Kidney (tissue), 14 donors: ENCODE results near the gene NCKAP5. TPM values are rescaled to one million over a fixed set of nuclear protein-coding genes. Genes with fewer than 3 reads are reported as not detected.
A peak's percentile ranks its signal among the peaks of the same experiment; 100 is the strongest.

Experiments used
- DNase-seq, 5 donors: peaks; one replicate each; pipeline ENCODE4 v3.0.0-alpha.2; 2013 to 2020
- FAIRE-seq: peaks from 2 replicates; lab custom pipeline; 2012; peaks lifted over from hg19 to GRCh38; lab: Jason Lieb, UNC
- H3K27ac ChIP-seq, 2 donors: one replicate each; pipeline ENCODE4 v1.7.0; 2013; ENCODE audit warnings: low read depth in 2 of 2, low read length in 2 of 2, inconsistent platforms in 1 of 2
- H3K27me3 ChIP-seq: one replicate; pipeline ENCODE4 v1.7.1; 2013; ENCODE audit warnings: low read length, inconsistent platforms; ENCODE audit not compliant: control insufficient read depth, insufficient read depth
- H3K36me3 ChIP-seq, 3 donors: one replicate each; pipeline versions ENCODE4 v1.7.0 to v1.7.1; 2013; ENCODE audit warnings: low read length in 3 of 3, control low read depth in 1 of 3, inconsistent platforms in 1 of 3; ENCODE audit not compliant: insufficient read depth in 3 of 3, control insufficient read depth in 2 of 3
- H3K4me1 ChIP-seq, 3 donors: one replicate each; pipeline versions ENCODE4 v1.7.0 to v1.7.1; 2013; ENCODE audit warnings: low read length in 3 of 3, inconsistent platforms in 1 of 3, low read depth in 1 of 3; ENCODE audit not compliant: control insufficient read depth in 2 of 3, insufficient read depth in 2 of 3
- H3K4me3 ChIP-seq, 3 donors: one replicate each; pipeline versions ENCODE4 v1.7.0 to v1.8.1; 2013; ENCODE audit warnings: low read length in 3 of 3, control low read depth in 1 of 3, inconsistent platforms in 1 of 3
- H3K9ac ChIP-seq, 3 donors: one replicate each; pipeline versions ENCODE4 v1.7.0 to v1.7.1; 2013; ENCODE audit warnings: low read length in 3 of 3, control low read depth in 1 of 3, inconsistent platforms in 1 of 3
- H3K9me3 ChIP-seq, 3 donors: one replicate each; pipeline versions ENCODE4 v1.7.0 to v1.7.1; 2013; ENCODE audit warnings: low read length in 3 of 3, control low read depth in 1 of 3, inconsistent platforms in 1 of 3; ENCODE audit not compliant: control insufficient read depth in 2 of 3, insufficient read depth in 1 of 3
- intact Hi-C: fragments of 100-400 bp; cut with DNase I; formaldehyde crosslinking; loops from one replicate; pipeline ENCODE4 v1.11.1; 2022
- polyA plus RNA-seq: library from polyadenylated mRNA; stranded (reverse); fragments of 350-450 nt; fragmentation: Illumina TruSeq; extraction: RNeasy Lipid Tissue Mini Kit (QIAGEN cat#74804); gene quantifications from one replicate; pipeline ENCODE4 v1.2.3, GENCODE V29; 2014; ENCODE audit warnings: low read depth, low replicate concordance; ENCODE audit not compliant: insufficient read depth
- total RNA-seq: library from RNA; stranded (reverse); fragmentation: NEBNext Ultra II Directional; extraction: Animal tissue kit (Norgen Biotek cat#: 25700); gene quantifications from one replicate; pipeline ENCODE4 v1.2.1, GENCODE V29; 2021
- TF ChIP-seq, protein P1 (sequence below): IDR thresholded peaks from 3 replicates; pipeline ENCODE4 v1.5.1; 2012; ENCODE audit warnings: mild to moderate bottlenecking, moderate library complexity, borderline replicate concordance; ENCODE audit not compliant: insufficient read depth; ENCODE audit errors: extremely low read depth
- donor health status: control.
- donor health status: control.
- donor health status: control.
- donor health status: control.
- donor health status: control.
- donor health status: DM: yes; HTN: yes; CAD: no.
- donor health status: Normal renal cell carcinoma (clear cell type).

The NCKAP5 gene
- total and polyA plus RNA-seq, 2 donors from 2014 or later, result 1.8 to 2.9 TPM

GRCh38 chr2:132975193-132976105 lies 592.8 kb downstream of the NCKAP5 start:
- intact Hi-C loops, result no loop called here
- H3K27ac ChIP-seq, result no peak overlapping the region
- no peak overlapping the region for H3K9ac ChIP-seq
- H3K9me3 ChIP-seq, result no peaks in the 10 kb centered on the region
- H3K36me3 ChIP-seq, result no peaks in the 10 kb centered on the region
- TF ChIP-seq, protein P1, sequence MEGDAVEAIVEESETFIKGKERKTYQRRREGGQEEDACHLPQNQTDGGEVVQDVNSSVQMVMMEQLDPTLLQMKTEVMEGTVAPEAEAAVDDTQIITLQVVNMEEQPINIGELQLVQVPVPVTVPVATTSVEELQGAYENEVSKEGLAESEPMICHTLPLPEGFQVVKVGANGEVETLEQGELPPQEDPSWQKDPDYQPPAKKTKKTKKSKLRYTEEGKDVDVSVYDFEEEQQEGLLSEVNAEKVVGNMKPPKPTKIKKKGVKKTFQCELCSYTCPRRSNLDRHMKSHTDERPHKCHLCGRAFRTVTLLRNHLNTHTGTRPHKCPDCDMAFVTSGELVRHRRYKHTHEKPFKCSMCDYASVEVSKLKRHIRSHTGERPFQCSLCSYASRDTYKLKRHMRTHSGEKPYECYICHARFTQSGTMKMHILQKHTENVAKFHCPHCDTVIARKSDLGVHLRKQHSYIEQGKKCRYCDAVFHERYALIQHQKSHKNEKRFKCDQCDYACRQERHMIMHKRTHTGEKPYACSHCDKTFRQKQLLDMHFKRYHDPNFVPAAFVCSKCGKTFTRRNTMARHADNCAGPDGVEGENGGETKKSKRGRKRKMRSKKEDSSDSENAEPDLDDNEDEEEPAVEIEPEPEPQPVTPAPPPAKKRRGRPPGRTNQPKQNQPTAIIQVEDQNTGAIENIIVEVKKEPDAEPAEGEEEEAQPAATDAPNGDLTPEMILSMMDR, result no peak
- FAIRE-seq (no peak), DNase-seq (peak in 1 of 5 donors; percentile 26)
- H3K27me3 ChIP-seq, result no peaks in the 10 kb centered on the region
- H3K4me3 ChIP-seq, result no peak overlapping the region
- H3K4me1 ChIP-seq, result peaks cover 0 to 8% (median 0%) of the 10 kb centered on the region in 3 donors

DNA sequence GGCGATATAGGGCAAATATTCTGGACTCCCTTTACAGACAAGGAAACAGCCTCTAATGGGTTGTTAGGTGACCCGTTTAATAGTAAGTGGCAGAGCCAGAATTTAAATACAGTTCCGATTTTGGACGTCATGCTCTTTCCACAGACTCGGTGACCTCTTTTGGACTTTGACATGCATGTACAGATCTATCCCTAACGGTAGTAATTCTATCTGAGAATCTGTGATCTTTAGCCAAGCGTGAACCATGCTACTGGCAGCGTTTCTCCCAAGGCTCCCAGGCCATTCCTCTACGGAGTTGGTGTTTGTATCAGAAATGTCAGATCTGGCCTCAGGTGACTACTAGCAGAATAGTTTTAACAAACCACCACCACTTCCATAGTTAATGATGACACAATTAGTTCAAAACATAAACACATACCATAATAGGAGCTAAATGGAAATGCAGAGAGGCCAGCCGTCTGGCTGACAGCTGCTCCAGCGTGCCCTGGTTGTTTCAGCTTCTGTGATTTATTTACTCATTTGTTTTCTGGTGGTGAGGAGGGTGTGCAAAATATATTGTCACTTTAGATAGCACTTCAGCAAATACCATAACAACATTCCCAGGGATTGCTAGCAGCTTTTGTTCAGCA lies 593.7 kb downstream of the NCKAP5 start:
- intact Hi-C loops, result no loop called here
- H3K36me3 ChIP-seq, result no peaks in the 10 kb centered on the region
- peaks cover 0 to 8% (median 0%) of the 10 kb centered on the region in 3 donors for H3K4me1 ChIP-seq
- FAIRE-seq (no peak), DNase-seq (peak in 3 of 5 donors; percentile 19 to 55 (median 39))
- no peak overlapping the region for H3K9ac ChIP-seq
- TF ChIP-seq, protein P1, result no peak
- no peak overlapping the region for H3K4me3 ChIP-seq
- H3K9me3 ChIP-seq, result no peaks in the 10 kb centered on the region
- no peak overlapping the region for H3K27ac ChIP-seq
- no peaks in the 10 kb centered on the region for H3K27me3 ChIP-seq

GRCh38 chr2:132971310-132972061 lies 596.8 kb downstream of the NCKAP5 start:
- intact Hi-C loops, result no loop called here
- DNase-seq (no peak), FAIRE-seq (no peak)
- no peak overlapping the region for H3K9ac ChIP-seq
- no peak overlapping the region for H3K27ac ChIP-seq
- TF ChIP-seq, protein P1, result no peak
- H3K4me1 ChIP-seq, result peaks cover 0 to 8% (median 0%) of the 10 kb centered on the region in 3 donors
- no peaks in the 10 kb centered on the region for H3K36me3 ChIP-seq
- no peak overlapping the region for H3K4me3 ChIP-seq
- no peaks in the 10 kb centered on the region for H3K27me3 ChIP-seq
- no peaks in the 10 kb centered on the region for H3K9me3 ChIP-seq
